NCI-H2227 (cell line): ENCODE results near the gene ACTN4.

Experiments
- DNase-seq: peaks from one replicate; lab custom pipeline; 2025; ENCODE audit not compliant: unreplicated experiment; lab: John Stamatoyannopoulos, UW

Gene ACTN4

DNA sequence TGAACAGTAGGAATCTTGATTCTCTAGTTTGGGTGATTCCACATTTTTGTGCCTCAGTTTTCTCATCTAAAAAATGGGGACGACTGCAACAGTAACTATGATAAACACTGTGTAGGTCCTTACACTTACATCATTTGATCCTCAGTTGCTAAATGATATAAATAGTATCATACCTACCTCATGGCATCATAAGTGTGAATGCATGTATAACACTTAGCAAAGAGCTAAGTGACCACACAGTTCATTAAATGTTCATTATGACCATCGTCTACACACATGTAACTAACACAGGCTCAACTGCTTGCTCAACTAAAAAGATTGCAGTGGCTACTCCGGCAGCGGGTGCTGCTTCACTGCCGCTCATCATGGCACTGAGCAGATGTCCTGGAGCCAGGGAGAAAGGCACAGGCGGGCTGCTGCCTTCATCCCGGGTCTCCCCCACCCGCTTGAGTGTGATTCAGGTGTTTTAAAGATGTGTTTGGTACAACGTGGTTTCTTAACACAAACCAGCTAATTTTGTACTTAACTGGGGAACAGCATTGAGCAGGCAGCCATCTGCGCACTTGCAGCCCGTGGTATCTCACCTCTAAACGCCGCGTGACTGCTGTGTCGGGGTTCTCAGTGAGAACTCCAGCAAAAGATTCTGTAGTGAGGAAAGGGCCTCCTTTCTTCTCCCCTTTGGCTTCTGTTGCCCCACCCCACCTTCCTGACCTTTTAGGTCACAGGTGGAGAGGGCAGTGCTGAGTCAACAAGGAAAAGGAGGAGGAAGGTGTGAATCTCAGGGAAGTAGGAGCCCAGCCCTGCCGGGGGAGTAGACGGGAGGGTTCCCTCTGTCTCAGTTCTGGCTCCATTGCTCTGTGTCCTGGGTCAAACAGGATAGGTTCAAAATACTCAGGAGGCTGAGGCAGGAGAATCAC is 11.7 kb upstream of the ACTN4 start:
- DNase-seq: no peak

GRCh38 chr19:38638461-38638860 is 9.0 kb upstream of the ACTN4 start:
- DNase-seq: no peak

DNA sequence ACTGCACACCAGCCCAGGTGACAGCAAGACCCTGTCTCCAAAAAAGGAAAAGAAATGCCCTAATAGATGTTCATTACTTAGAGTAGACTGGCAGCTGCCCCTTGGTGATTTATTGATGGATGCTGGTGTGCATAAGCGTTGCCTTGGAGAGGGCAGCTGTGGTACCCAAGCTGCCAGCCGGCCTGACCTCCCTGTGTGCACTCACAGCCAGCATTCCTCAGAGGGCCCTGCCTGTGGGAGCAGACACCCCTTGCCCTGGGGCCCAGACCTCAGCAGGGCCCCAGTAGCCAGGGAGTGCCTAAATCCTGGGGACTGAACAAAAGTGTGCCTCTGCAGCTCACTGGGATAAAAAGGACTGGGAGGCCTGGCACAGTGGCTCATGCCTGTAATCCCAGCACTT is 7.8 kb upstream of the ACTN4 start:
- no peak for DNase-seq

- no peak for DNase-seq
Measured at GRCh38 chr19:38640368-38640767, 7.1 kb upstream of the ACTN4 start.

- no peak for DNase-seq
Measured at GRCh38 chr19:38642176-38642575, 5.3 kb upstream of the ACTN4 start.

GRCh38 chr19:38644719-38645118 is 2.7 kb upstream of the ACTN4 start:
- no peak for DNase-seq

DNA sequence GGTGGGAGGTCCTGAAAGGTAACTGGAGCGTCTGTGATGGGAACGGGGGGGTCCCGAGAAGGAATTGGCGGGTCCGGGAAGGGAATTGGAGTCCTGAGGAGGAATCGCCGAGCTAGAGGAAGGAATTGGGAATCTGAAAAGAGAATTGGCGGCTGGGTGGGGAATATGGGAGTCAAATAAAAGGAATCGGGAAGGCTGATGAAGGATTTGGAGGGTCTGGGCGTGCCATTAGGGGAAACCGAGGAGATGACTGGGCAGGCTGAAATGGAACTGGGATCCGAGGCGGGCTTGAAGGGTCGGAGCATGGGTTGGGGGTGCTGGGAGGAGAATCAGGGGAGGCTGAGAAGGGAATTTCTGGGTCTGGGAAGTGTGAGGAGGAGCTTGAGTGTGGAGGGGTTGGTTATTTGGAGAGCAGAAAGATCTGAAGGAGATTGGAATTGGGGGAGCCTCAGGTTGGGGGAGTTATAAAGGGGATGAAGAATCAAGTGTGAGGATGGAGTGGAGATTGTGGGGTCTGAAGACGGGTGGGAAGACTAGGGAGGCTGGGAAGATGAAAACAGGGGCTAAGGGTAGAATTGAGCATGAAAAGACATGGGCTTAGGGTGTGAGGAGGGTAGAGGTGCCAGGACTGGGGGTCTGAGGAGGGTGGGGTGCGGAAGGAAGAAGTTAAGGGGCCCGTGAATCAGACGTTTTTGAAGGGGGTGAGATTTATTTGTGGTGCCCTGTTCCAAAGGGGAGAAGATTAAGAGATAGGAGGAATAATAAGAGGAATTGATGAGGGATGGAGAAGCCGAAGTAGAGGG is 718 bp downstream of the ACTN4 start:
- peak; percentile 85 for DNase-seq

DNA sequence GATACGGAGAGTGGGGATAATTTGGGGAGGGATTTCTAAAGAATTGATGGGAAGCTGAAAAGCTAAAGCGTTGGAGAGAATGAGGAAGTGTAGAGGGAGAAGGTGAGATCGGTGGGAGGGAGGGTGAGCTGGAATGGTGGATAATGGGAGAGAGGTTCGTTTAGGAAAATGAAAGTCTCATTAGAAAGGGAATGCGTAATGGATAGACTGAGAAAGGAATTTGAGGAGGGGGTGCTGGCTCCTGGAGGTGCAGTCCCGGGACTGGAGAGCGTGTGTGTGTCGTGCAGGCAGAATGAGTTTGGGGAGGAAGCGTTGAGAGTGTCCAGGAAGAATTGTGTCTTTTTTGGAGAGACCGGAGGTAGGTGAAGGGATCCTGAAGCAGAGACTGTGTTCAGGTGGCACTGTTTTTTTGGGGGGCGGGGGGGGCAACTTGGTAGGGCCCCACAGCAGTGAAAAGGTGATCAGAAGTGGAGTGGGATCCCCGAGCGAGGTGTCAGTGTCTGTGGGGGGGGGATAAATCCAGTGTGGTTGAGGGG is 1.4 kb downstream of the ACTN4 start:
- DNase-seq: no peak

- peak; percentile 64 for DNase-seq
Measured at GRCh38 chr19:38649305-38650171, 2.1 kb downstream of the ACTN4 start.

- DNase-seq: no peak
Measured at GRCh38 chr19:38650172-38650775, 2.8 kb downstream of the ACTN4 start.

DNA sequence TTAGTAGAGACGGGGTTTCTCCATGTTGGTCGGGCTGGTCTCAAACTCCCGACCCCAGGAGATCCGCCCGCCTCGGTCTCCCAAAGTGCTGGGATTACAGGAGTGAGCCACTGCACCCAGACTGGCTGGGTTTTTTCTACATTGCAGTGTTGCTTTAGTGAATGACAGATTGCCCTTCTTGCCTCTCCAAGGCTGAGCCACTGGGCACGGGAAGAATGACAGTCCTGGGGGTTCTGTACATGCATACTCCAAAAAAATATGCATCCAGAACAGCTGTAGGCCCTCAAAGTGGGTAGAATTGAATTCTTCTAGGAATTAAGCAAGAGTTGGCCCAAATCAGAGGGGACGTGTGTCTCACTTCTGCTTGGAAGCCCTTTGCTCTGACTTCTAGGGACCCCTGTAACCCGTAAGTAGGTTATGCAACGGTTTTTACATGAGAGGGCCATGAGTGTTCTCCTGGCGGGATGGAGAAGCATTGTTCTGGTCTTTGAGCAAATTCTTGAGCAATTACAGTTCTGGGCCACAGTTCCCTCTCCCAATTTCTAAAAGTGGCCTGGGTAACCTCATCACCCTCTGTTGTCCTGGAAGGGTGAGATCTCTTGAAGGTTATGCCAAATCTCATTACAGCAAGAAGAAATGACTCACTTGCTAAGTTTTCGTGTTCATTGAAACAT is 3.6 kb downstream of the ACTN4 start:
- no peak for DNase-seq

GRCh38 chr19:38653028-38653571 is 5.7 kb downstream of the ACTN4 start:
- no peak for DNase-seq

GRCh38 chr19:38654628-38655055 is 7.2 kb downstream of the ACTN4 start:
- DNase-seq: peak; percentile 64

DNA sequence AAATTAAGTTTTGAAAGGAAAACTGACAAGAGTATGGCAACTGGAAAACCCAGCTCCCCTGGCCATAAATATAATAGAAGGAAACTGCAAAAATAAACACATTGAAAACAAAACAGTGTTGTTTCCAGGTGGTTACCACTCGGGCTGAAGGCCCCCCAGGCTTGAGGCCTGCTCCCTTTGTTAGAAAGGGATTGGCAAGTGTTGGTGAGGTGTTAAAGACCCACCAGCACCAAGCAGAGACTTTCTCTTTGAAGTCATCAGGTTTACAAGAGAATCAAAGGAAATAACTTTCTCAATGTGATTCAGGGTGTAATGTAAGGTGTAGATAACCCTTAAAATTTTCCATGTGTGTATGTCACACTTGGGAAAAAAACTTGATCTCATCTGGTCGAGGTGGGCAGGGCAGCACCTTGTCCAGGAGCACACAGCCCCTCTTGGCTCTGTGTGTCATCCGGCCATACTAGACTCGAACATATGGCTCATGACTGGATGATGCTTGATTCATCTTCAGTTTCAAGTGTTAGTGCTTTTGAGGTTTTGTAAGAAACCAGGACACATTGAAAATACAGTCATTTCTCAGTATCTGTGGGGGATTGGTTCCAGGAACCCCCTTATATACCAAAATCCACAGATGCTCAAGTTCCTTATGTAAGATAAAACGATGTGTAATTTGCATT is 7.8 kb downstream of the ACTN4 start:
- no peak for DNase-seq

DNA sequence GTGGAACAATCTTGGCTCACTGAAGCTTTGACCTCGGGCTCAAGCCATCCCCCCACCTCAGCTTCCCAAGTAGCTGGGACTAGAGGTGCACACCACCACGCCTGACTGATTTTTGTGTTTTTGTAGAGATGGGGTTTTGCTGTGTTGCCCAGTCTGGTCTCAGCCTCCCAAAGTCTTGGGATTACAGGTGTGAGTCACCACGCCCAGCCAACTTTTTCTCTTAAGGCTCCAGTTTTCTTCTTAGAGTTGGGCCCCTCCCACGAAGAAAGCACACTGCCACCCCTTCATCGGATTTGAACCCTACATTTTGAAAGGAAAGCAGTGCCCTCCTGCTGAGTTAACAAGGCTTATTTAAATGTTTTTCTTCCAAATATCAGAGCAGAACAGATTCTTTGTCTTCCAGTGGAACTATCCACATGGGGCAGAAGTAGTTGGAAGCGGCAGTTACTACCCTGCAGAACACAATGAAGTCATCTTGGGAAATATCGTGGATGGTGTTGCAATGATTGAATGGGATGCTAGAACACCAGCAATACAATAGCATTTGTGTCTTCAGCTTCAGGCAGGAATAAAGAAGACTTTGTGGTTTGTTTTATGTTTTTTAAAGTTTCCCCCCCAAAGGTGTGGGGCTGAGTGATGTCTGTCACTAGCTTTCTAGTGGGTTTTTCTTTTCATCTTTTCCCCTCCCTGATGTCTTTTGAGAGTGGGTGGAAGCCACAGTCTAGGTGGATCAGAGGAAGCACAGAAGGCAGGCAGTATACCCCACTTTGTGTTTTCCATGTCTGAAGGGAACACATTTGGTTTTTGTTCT is 8.9 kb downstream of the ACTN4 start:
- no peak for DNase-seq

GRCh38 chr19:38657633-38658222 is 10.3 kb downstream of the ACTN4 start:
- DNase-seq: peak; percentile 65

DNA sequence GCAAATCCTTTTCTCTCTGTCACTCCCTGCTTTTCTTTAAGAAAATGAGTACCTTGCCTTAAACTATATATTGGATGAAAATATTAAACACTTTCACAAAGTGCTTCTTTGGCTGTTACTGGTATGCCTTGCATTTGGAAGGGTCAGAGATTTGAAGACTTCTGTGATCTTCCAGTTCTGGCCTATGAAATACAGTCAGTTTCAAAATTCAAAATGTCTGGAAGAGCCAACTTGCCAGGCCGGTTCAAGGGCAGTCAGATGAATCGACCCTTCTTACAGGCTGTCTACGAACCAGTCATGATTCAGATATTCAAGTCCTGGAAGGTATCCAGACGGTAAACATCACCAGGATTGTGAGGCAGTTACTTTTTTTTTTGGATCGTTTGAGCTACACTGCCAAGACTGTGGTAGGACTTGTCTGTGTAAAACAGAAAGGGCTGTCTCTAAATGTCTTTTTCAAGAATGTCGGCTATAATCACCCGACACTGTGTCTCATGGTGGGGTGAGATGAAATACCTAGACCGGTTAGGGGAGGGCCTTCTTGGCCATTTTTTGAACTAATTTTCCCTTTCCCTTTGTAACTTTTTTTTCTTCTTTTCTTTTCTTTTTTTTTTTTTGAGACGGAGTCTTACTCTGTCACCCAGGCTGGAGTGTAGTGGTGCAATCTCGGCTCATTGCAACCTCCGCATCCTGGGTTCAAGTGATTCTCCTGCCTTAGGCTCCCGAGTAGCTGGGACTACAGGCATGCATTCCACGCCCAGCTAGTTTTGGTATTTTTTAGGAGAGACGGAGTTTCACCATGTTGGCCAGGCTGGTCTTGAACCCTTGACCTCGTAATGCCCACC is 11.2 kb downstream of the ACTN4 start:
- no peak for DNase-seq
